Neural cell (in vitro differentiated cells): ENCODE measurements around the gene VIT. TPM values are rescaled to one million over a fixed set of nuclear protein-coding genes. Genes with fewer than 3 reads are reported as not detected.

Experiments
- H2AFZ ChIP-seq: fragments of 200-600, 300-800 bp; sonication (generic), shearing (Covaris generic); 2 replicates; pipeline ENCODE4 v1.6.0; 2014; ENCODE audit warnings: low read depth, mild to moderate bottlenecking, antibody characterized with exemption, low read length, moderate library complexity
- H3F3A ChIP-seq: fragments of 200-600 bp; shearing (Covaris generic); 2 replicates; pipeline ENCODE4 v1.6.1; 2016; ENCODE audit warnings: mild to moderate bottlenecking, moderate library complexity, mixed read lengths, antibody characterized with exemption, low read length; ENCODE audit not compliant: insufficient read depth, poor library complexity, severe bottlenecking
- H3K27ac ChIP-seq: fragments of 200-600, 300-800 bp; sonication (generic), shearing (Covaris generic); 2 replicates; pipeline ENCODE4 v1.5.1; 2014; ENCODE audit warnings: mild to moderate bottlenecking, low read length, moderate library complexity
- H3K27me3 ChIP-seq: fragments of 300-800, 200-600 bp; sonication (generic), shearing (Covaris generic); 2 replicates; pipeline ENCODE4 v1.6.0; 2014; ENCODE audit warnings: mild to moderate bottlenecking, low read depth, low read length, moderate library complexity; ENCODE audit not compliant: insufficient read depth
- H3K36me3 ChIP-seq: fragments of 300-800, 200-600 bp; sonication (generic), shearing (Covaris generic); 2 replicates; pipeline ENCODE4 v1.5.1; 2014; ENCODE audit warnings: mild to moderate bottlenecking, antibody characterized with exemption, low read length, moderate library complexity; ENCODE audit not compliant: insufficient read depth
- H3K4me2 ChIP-seq: fragments of 300-800, 200-600 bp; sonication (generic), shearing (Covaris generic); 2 replicates; pipeline ENCODE4 v1.6.0; 2014; ENCODE audit warnings: mild to moderate bottlenecking, low read length
- H3K4me3 ChIP-seq: fragments of 300-800, 200-600 bp; sonication (generic), shearing (Covaris generic); 2 replicates; pipeline ENCODE4 v1.5.1; 2014; ENCODE audit warnings: mild to moderate bottlenecking, low read length, moderate library complexity
- H3K79me2 ChIP-seq: fragments of 200-600 bp; shearing (Covaris generic); replicated peaks from 2 replicates; pipeline ENCODE4 v1.6.0; 2014; ENCODE audit warnings: mild to moderate bottlenecking, low read length, moderate library complexity; ENCODE audit not compliant: insufficient read depth
- H3K9ac ChIP-seq: fragments of 300-800, 200-600 bp; sonication (generic), shearing (Covaris generic); 2 replicates; pipeline ENCODE4 v1.6.1; 2016; ENCODE audit warnings: mild to moderate bottlenecking, low read length, mixed read lengths
- H3K9me2 ChIP-seq: fragments of 200-600 bp; shearing (Covaris generic); 2 replicates; pipeline ENCODE4 v1.6.1; 2016; ENCODE audit warnings: mild to moderate bottlenecking, low read length, mixed read lengths; ENCODE audit not compliant: insufficient read depth
- H3K9me3 ChIP-seq: fragments of 200-600, 300-800 bp; sonication (generic), shearing (Covaris generic); 2 replicates; pipeline ENCODE4 v1.6.1; 2016; ENCODE audit warnings: mild to moderate bottlenecking, mixed run types, low read length, moderate library complexity, mixed read lengths
- H4K20me1 ChIP-seq: fragments of 200-600 bp; shearing (Covaris generic); 2 replicates; pipeline ENCODE4 v1.6.1; 2016; ENCODE audit warnings: mild to moderate bottlenecking, mixed run types; ENCODE audit not compliant: insufficient read depth
- CTCF ChIP-seq: fragments of 450-650 bp; IDR thresholded peaks from 2 replicates; pipeline ENCODE4 v1.5.1; 2014; ENCODE audit warnings: antibody characterized with exemption, mild to moderate bottlenecking, moderate library complexity; ENCODE audit not compliant: poor library complexity, severe bottlenecking
- EP300 ChIP-seq: fragments of 450-650 bp; conservative IDR thresholded peaks from 2 replicates; pipeline ENCODE4 v1.6.1; 2014; ENCODE audit warnings: antibody characterized with exemption, mild to moderate bottlenecking, moderate library complexity; ENCODE audit not compliant: poor library complexity, severe bottlenecking
- EZH2 ChIP-seq: fragments of 200-600, 300-800 bp; shearing (Covaris generic), sonication (generic); IDR thresholded peaks from 2 replicates; pipeline ENCODE4 v1.6.1; 2014; ENCODE audit warnings: antibody characterized with exemption, low read length, borderline replicate concordance, mild to moderate bottlenecking; ENCODE audit not compliant: insufficient read depth, poor library complexity, severe bottlenecking
- MXI1 ChIP-seq: fragments of 450-650 bp; conservative IDR thresholded peaks from 2 replicates; pipeline ENCODE4 v1.6.1; 2014; ENCODE audit warnings: antibody characterized with exemption, mild to moderate bottlenecking; ENCODE audit not compliant: poor library complexity, severe bottlenecking
- POLR2AphosphoS5 ChIP-seq: IDR thresholded peaks from 2 replicates; pipeline ENCODE4 v1.6.1; 2012
- RAD21 ChIP-seq: fragments of 450-650 bp; conservative IDR thresholded peaks from 2 replicates; pipeline ENCODE4 v1.6.1; 2014; ENCODE audit warnings: antibody characterized with exemption, mild to moderate bottlenecking, moderate library complexity
- REST ChIP-seq: IDR thresholded peaks from 2 replicates; pipeline ENCODE4 v1.6.1; 2012; ENCODE audit warnings: borderline replicate concordance
- SMC3 ChIP-seq: fragments of 450-650 bp; conservative IDR thresholded peaks from 2 replicates; pipeline ENCODE4 v1.6.1; 2014; ENCODE audit warnings: antibody characterized with exemption, mild to moderate bottlenecking, moderate library complexity; ENCODE audit not compliant: poor library complexity
- TAF1 ChIP-seq: IDR thresholded peaks from 2 replicates; pipeline ENCODE4 v1.6.1; 2012; ENCODE audit warnings: low read depth
- polyA minus RNA-seq: library from RNA; depleted of rRNA, polyadenylated mRNA; stranded (reverse); fragments of >200 nt; gene quantifications from 2 replicates; pipeline ENCODE4 v1.2.3, GENCODE V29; 2014
- polyA plus RNA-seq: library from polyadenylated mRNA; depleted of rRNA; stranded (reverse); fragments of >200 nt; gene quantifications from 2 replicates; pipeline ENCODE4 v1.2.3, GENCODE V29; 2014

The VIT gene
- polyA plus RNA-seq (not detected in 2 replicates), polyA minus RNA-seq (not detected in 2 replicates)

- Histone ChIP-seq H3K4me3 (no peak within 1 kb of the TSS), H3F3A (no peaks in the 10 kb centered on the region), H2AFZ (no peak within 1 kb of the TSS), H3K27me3 (no peaks in the 10 kb centered on the region), H3K9ac (no peak within 1 kb of the TSS), H3K27ac (no peak within 1 kb of the TSS), H3K4me2 (no peak within 1 kb of the TSS), H3K36me3 (no peaks in the 10 kb centered on the region), H3K9me2 (no peaks in the 10 kb centered on the region), H3K79me2 (no peaks in the 10 kb centered on the region), H3K9me3 (no peaks in the 10 kb centered on the region), H4K20me1 (no peaks in the 10 kb centered on the region)
- TF ChIP-seq MXI1 (no peak), CTCF (no peak), RAD21 (no peak), EP300 (no peak)
Measured at GRCh38 chr2:36696533-36696932, at the start of gene VIT. TSS of gene VIT (plus strand) at chr2:36696707. CDS start at chr2:36716371, 19,664 bp downstream.

- TF ChIP-seq TAF1 (no peak), EP300 (no peak), REST (no peak), RAD21 (no peak), CTCF (no peak), SMC3 (no peak), EZH2 (no peak), POLR2AphosphoS5 (no peak), MXI1 (no peak)
- no peaks in the 10 kb centered on the region for H3F3A ChIP-seq
- H3K27me3 ChIP-seq: no peaks in the 10 kb centered on the region
- no peaks in the 10 kb centered on the region for H3K9me3 ChIP-seq
- H3K79me2 ChIP-seq: no peaks in the 10 kb centered on the region
- no peak overlapping the region for H3K4me3 ChIP-seq
- H3K36me3 ChIP-seq: no peaks in the 10 kb centered on the region
- no peak overlapping the region for H3K9ac ChIP-seq
- no peak overlapping the region for H3K4me2 ChIP-seq
- no peaks in the 10 kb centered on the region for H3K9me2 ChIP-seq
- no peak overlapping the region for H3K27ac ChIP-seq
- H2AFZ ChIP-seq: no peak overlapping the region
- no peaks in the 10 kb centered on the region for H4K20me1 ChIP-seq
Measured at GRCh38 chr2:36650031-36650829, 46.3 kb upstream of the VIT start.
